ENCODE measurements around the gene ZNF431. TPM values are rescaled to one million over a fixed set of nuclear protein-coding genes. Genes with fewer than 3 reads are reported as not detected.

ZNF431 gene
- total RNA-seq, 1 donor = 4.0 TPM

DNA sequence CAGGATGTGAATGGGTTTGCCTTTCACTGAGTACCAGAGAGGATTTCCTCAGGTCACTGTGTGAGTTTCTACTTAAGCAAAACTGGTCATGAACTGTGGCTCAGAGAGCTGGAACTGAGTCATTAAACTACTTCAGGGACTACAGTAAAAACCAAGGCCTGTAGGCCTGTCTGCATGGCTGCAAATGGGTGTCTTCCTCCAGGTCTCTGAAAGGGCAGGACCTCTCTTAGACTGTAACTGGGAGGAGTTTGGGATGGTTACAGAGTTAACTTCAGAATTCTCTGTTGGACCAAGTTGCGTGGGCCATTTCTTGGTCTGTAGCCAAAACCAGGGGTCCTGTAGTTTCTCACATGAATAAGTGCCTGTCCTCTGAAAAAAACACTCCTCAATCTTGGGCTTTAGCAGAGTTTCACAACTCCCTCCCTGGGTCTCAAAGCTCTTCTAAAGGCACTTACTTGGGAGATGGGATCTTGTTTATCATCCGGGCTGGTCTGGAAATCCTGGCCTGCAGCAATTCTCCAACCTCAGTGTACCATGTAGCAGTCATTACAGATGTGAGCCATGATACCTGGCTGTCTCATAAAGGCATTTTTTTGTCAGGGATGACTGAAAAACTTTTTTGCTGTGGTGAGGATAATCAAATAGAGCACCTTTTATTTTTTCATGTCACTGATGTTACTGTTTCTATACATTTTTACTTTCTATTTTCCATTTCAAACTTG is 40.2 kb upstream of the ZNF431 start:
- H3K27me3 ChIP-seq (ENCODE audit: insufficient read depth, low read length) = no peaks in the 10 kb centered on the region
- H3K9me3 ChIP-seq (ENCODE audit: low read depth, low read length) = no peaks in the 10 kb centered on the region
- peak; percentile 47 for DNase-seq (ENCODE audit: insufficient read length, low spot score, missing footprints)
- no peaks in the 10 kb centered on the region for H3K4me1 ChIP-seq (ENCODE audit: insufficient read depth, low read length)
- peak overlapping the region; percentile 15 for H3K27ac ChIP-seq (ENCODE audit: low read depth, low read length)
- H2AFZ ChIP-seq (ENCODE audit: low read length) = peak overlapping the region; percentile 49
- H3K79me2 ChIP-seq (ENCODE audit: insufficient read depth, low read length) = no peaks in the 10 kb centered on the region
- peaks cover 3% of the 10 kb centered on the region for H3K36me3 ChIP-seq (ENCODE audit: insufficient read depth, low read length)
- H4K20me1 ChIP-seq (ENCODE audit: insufficient read depth, low read length) = no peaks in the 10 kb centered on the region
- H3K4me2 ChIP-seq (ENCODE audit: insufficient read depth, low read length) = no peak overlapping the region
- TF ChIP-seq, protein P1, sequence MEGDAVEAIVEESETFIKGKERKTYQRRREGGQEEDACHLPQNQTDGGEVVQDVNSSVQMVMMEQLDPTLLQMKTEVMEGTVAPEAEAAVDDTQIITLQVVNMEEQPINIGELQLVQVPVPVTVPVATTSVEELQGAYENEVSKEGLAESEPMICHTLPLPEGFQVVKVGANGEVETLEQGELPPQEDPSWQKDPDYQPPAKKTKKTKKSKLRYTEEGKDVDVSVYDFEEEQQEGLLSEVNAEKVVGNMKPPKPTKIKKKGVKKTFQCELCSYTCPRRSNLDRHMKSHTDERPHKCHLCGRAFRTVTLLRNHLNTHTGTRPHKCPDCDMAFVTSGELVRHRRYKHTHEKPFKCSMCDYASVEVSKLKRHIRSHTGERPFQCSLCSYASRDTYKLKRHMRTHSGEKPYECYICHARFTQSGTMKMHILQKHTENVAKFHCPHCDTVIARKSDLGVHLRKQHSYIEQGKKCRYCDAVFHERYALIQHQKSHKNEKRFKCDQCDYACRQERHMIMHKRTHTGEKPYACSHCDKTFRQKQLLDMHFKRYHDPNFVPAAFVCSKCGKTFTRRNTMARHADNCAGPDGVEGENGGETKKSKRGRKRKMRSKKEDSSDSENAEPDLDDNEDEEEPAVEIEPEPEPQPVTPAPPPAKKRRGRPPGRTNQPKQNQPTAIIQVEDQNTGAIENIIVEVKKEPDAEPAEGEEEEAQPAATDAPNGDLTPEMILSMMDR (IDR thresholded peaks at IDR 0.05; ENCODE audit: extremely low read depth, low read depth, low read length) = no peak
- H3K4me3 ChIP-seq (ENCODE audit: insufficient read depth, low read length) = no peak overlapping the region

DNA sequence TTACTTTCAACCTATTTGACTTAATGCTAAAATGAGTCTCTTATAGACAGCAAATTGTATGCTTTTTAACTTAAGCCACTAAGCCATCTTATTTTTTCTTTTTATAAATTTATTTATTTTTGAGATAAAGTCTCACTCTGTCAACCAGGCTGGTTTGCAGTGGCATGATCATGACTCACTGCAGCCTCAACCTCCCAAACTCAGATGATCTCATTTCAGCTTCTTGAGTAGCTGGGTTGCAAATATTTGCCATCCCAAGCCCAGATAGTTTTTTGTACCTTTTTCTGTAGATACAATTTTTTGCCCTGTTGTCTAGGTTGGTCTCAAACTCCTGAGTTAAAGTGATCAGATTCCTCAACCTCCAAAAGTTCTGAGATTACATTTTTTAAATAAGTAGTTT is 32.7 kb upstream of the ZNF431 start:
- DNase-seq (ENCODE audit: insufficient read length, low spot score, missing footprints) = no peak
- Histone ChIP-seq H3K79me2 (ENCODE audit: insufficient read depth, low read length) (peaks cover 6% of the 10 kb centered on the region), H3K4me1 (ENCODE audit: insufficient read depth, low read length) (peaks cover 7% of the 10 kb centered on the region), H3K4me3 (ENCODE audit: insufficient read depth, low read length) (no peak overlapping the region), H3K4me2 (ENCODE audit: insufficient read depth, low read length) (no peak overlapping the region), H3K27me3 (ENCODE audit: insufficient read depth, low read length) (no peaks in the 10 kb centered on the region), H3K36me3 (ENCODE audit: insufficient read depth, low read length) (no peaks in the 10 kb centered on the region), H3K27ac (ENCODE audit: low read depth, low read length) (peak overlapping the region; percentile 10), H2AFZ (ENCODE audit: low read length) (no peak overlapping the region), H3K9me3 (ENCODE audit: low read depth, low read length) (no peaks in the 10 kb centered on the region), H4K20me1 (ENCODE audit: insufficient read depth, low read length) (no peaks in the 10 kb centered on the region)
- TF ChIP-seq, protein P1 (IDR thresholded peaks at IDR 0.05; ENCODE audit: extremely low read depth, low read depth, low read length) = no peak

DNA sequence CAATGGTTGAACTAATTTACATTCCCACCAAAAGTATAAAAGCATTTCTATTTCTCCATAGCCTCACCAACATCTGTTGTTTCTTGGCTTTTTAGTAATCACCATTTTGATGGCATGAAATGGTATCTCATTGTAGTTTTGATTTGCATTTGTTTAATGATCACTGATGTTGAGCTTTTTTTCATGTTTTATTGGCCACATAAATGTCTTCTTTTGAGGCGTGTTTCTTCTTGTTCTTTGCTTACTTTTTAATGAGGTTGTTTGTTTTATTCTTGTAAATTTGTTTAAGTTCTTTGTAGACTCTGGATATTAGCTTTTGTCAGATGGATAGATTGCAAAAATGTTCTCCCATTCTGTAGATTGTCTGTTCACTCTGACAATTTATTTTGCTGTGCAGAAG is 31.7 kb upstream of the ZNF431 start:
- Histone ChIP-seq H2AFZ (ENCODE audit: low read length) (no peak overlapping the region), H3K4me3 (ENCODE audit: insufficient read depth, low read length) (no peak overlapping the region), H3K4me2 (ENCODE audit: insufficient read depth, low read length) (no peak overlapping the region), H3K4me1 (ENCODE audit: insufficient read depth, low read length) (peaks cover 7% of the 10 kb centered on the region), H4K20me1 (ENCODE audit: insufficient read depth, low read length) (no peaks in the 10 kb centered on the region), H3K27me3 (ENCODE audit: insufficient read depth, low read length) (no peaks in the 10 kb centered on the region), H3K9me3 (ENCODE audit: low read depth, low read length) (peaks cover 3% of the 10 kb centered on the region), H3K27ac (ENCODE audit: low read depth, low read length) (no peak overlapping the region), H3K79me2 (ENCODE audit: insufficient read depth, low read length) (peaks cover 6% of the 10 kb centered on the region), H3K36me3 (ENCODE audit: insufficient read depth, low read length) (no peaks in the 10 kb centered on the region)
- DNase-seq (ENCODE audit: insufficient read length, low spot score, missing footprints) = no peak
- TF ChIP-seq, protein P1 (IDR thresholded peaks at IDR 0.05; ENCODE audit: extremely low read depth, low read depth, low read length) = no peak

DNA sequence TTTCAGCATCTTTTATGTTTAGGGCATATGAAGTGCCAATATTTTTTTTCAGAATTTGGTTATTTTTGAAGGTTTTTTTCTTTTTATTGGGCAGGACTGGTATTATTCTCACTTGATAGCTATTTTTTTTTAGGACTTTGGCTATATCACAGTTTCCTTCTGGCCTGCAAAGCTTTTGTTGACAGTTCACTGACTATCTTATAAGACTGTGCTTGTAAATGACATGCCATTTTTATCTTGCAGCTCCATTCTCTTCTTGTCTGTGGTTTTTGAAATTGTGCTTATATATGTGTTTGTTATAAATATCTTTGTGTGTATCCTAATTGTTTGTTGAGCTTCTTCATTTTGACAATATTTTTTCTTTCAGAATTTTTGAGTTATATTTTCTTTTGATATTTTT is 26.4 kb upstream of the ZNF431 start:
- TF ChIP-seq, protein P1 (IDR thresholded peaks at IDR 0.05; ENCODE audit: extremely low read depth, low read depth, low read length) = no peak
- H3K4me1 ChIP-seq (ENCODE audit: insufficient read depth, low read length) = no peaks in the 10 kb centered on the region
- H3K36me3 ChIP-seq (ENCODE audit: insufficient read depth, low read length) = peaks cover 11% of the 10 kb centered on the region
- H3K27me3 ChIP-seq (ENCODE audit: insufficient read depth, low read length) = no peaks in the 10 kb centered on the region
- no peak overlapping the region for H3K4me3 ChIP-seq (ENCODE audit: insufficient read depth, low read length)
- H4K20me1 ChIP-seq (ENCODE audit: insufficient read depth, low read length) = no peaks in the 10 kb centered on the region
- no peak overlapping the region for H2AFZ ChIP-seq (ENCODE audit: low read length)
- H3K4me2 ChIP-seq (ENCODE audit: insufficient read depth, low read length) = no peak overlapping the region
- H3K79me2 ChIP-seq (ENCODE audit: insufficient read depth, low read length) = peaks cover 3% of the 10 kb centered on the region
- DNase-seq (ENCODE audit: insufficient read length, low spot score, missing footprints) = no peak
- H3K27ac ChIP-seq (ENCODE audit: low read depth, low read length) = no peak overlapping the region
- H3K9me3 ChIP-seq (ENCODE audit: low read depth, low read length) = peaks cover 3% of the 10 kb centered on the region

Measured in osteoblast (primary cell).